CD4-positive, alpha-beta T cell treated with Interleukin-6 for 4 hours (primary cell): ENCODE measurements around the gene TRHDE.

ENCODE experiments used
- DNase-seq: peaks from one replicate; pipeline ENCODE4 v3.0.0-alpha.2; 2020; ENCODE audit warnings: mixed read lengths

The TRHDE gene

GRCh38 chr12:72523754-72524153 is 251.6 kb downstream of the TRHDE start:
- DNase-seq: no peak

GRCh38 chr12:72535212-72535990 is 263.2 kb downstream of the TRHDE start:
- no peak for DNase-seq

DNA sequence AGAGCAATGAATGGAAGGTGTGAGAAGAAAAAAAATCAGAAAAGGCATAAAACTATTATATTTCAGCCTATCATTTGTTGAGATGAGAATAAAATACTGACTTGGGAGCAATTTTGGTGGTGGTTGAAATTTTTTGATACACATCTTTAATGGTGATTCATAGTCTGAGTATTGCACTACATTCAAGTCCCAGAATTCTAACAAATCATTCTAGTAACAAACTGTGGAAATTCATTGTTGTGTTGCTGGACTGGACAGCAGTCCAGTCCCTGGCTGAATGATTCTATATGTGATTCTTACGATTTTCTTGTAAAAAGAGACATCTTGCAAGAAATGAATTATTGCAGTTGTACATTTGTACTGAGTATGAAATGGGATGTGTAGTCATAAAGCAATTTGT is 268.6 kb downstream of the TRHDE start:
- no peak for DNase-seq

GRCh38 chr12:72543777-72544467 is 271.8 kb downstream of the TRHDE start:
- DNase-seq: no peak

GRCh38 chr12:72546106-72546505 is 273.9 kb downstream of the TRHDE start:
- DNase-seq: no peak

GRCh38 chr12:72547573-72547972 is 275.4 kb downstream of the TRHDE start:
- no peak for DNase-seq

DNA sequence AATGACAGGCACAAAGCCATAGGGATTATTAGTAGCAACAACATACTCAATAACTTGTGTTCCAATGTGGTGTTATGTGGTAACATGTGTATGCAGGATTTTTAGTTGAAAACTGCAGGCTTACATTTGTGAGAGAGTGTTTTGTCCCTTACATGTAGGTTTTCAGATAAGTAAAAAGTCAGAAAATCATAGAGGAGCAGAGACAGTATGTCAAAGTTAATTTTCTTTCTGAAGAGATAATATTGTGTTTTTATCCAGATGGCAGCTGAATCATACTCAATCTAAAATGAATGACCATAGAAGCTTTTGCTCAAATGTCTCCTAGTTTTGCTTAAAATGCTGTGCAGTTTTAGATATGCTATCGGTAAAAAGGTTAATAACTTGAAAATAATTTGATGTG is 277.0 kb downstream of the TRHDE start:
- no peak for DNase-seq

- no peak for DNase-seq
Measured at GRCh38 chr12:72560003-72560769, 288.0 kb downstream of the TRHDE start.

- no peak for DNase-seq
Measured at GRCh38 chr12:72570601-72571000, 298.4 kb downstream of the TRHDE start.

GRCh38 chr12:72574138-72574537 is 302.0 kb downstream of the TRHDE start:
- DNase-seq: no peak

DNA sequence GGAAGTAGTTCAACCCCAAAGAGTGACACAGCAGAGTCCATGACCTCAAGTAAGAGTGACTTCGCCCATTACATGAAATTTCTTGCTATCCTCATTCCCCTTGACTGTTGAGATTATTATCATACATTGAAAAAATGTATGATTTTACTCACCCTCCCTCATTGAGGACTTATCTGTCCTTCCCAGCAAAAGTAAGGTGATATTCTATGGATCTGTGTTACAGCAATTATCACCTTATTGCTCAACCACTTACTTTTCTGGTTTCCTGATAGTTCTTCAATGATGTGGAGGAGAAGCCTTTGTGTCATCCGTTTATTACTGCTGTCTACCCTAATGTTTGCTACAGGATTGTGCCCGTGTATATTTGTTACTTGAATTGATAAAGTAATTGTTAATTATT is 306.2 kb downstream of the TRHDE start:
- DNase-seq: no peak

GRCh38 chr12:72586456-72586855 is 314.3 kb downstream of the TRHDE start:
- DNase-seq: no peak

GRCh38 chr12:72602581-72602980 is 330.4 kb downstream of the TRHDE start:
- DNase-seq: no peak

DNA sequence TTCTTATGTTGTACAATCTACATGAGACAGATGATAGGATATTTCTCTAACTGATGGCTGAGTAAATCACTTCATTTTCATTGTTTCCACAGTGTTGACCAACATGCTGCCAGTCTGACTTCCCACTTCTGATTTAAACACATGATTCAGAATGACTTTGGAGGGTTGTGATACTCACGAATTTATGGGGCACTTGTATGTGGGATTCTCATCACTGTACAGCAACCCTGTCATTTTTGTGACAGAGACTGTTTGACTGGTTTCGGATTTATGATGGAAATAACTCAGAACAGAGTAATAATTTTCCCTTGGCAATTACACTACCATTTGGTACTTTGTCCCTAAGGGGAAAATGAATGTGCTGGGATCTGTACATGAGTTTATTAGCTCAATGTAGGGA is 333.8 kb downstream of the TRHDE start:
- no peak for DNase-seq

GRCh38 chr12:72610342-72610741 is 338.2 kb downstream of the TRHDE start:
- DNase-seq: no peak

DNA sequence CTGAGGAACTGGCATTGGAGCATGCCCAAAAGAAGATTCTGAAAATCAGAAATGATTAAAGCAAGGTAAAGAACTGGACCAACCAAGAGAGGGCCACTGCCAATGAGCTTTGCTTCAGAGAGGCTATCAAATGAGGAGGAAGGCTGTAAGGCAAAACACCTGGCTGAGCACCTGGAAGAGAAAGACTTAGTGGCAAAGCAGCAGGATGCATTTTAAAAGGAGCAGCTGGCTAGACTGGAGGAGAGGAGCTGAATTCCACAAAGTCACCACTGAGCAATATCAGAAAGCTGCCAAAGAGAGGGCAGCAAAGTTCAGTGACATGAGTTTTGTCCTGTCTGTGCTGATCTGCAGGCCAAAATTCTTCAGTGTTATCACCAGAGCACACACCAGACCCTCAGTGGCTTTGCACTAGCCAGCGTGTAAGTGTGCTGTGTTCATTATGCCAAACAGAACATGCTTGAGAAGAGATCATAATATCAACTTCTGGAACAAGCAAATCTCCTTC is 338.7 kb downstream of the TRHDE start:
- DNase-seq: no peak

DNA sequence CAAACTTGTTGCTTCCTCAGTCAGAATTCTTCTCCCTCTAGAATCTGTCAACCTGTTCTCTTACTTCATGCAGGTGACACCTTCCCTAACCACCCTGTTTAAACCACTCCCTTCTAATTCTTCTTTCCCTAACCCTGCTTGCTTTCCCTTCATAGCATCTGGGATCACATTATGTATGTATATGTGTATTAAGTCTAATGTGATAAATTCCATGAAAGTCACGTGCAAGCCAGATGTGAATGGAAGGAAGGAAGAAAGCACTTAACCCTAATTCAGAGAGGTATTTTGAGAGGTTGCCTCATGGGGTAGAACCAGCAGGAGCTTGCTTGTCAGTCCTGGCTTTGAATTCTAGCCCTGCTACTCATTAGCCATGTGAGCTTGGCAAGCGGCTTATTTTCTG is 340.0 kb downstream of the TRHDE start:
- no peak for DNase-seq

DNA sequence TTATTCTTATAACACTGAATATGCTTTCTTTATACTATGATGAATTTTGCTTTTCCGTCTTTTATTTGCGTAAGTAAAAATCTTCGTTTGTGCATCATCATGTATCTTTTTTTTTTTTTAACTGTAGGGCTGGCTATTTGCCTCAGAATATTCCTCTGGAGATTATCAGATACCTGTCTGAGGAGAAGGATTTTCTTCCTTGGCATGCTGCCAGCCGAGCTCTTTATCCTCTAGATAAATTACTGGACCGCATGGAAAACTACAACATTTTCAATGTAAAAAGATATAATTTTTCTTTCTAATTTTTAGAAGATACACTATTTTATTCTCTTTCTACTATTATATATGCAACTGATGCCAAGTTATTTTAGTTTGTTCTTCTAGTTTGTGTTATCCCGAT is 346.6 kb downstream of the TRHDE start:
- DNase-seq: no peak

DNA sequence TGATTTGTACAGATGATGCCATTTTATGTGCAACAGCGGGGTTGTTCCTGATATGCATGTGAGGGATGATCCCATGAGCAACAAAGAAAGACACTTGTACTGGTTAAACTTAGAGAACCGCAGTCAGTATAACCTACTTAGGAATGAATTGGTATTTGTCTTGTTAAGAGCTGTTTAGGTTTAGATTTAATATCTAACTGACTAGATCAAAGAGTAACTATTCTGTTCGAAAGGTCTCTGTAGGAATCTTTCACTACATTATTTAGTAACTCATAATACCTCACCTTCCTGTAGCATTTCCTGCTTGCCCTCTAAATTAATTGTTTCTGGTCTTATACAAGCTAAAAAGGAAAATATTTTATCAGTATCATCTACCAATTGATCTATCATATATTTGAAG is 350.4 kb downstream of the TRHDE start:
- no peak for DNase-seq

GRCh38 chr12:72631926-72632685 is 359.9 kb downstream of the TRHDE start:
- no peak for DNase-seq

GRCh38 chr12:72642706-72643105 is 370.5 kb downstream of the TRHDE start:
- no peak for DNase-seq

DNA sequence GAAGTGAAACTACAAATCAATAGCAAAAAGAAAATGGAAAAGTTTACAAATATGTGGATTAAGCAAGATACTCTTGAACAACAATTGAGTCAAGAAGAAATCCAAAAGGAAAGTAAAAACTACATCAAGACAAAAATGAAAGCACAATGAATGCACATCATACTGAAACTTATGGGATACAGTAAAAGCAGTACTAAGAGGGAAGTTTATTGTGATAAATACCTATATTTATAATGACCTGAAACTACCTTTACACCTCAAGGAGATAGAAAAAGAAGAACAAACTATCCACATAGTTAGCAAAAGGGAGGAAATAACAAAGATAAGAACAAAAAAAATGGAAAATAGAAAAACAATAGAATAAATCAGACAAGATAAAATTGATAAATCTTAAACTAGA is 375.0 kb downstream of the TRHDE start:
- no peak for DNase-seq

- DNase-seq: no peak
Measured at GRCh38 chr12:72658615-72659014, 386.4 kb downstream of the TRHDE start.
